Epithelial cell of proximal tubule (primary cell): ENCODE measurements around the gene SDF4. TPM values are rescaled to one million over a fixed set of nuclear protein-coding genes. Genes with fewer than 3 reads are reported as not detected.

Experiments used
- DNase-seq: peaks from one replicate; pipeline ENCODE4 v3.0.0-alpha.2; 2011; ENCODE audit warnings: low read depth
- H3K4me3 ChIP-seq: 2 replicates; pipeline ENCODE4 v1.5.1; 2011; ENCODE audit warnings: low read depth, mild to moderate bottlenecking, low read length
- CTCF ChIP-seq: conservative IDR thresholded peaks from 2 replicates; pipeline ENCODE4 v1.5.1; 2012; ENCODE audit warnings: low read depth, mild to moderate bottlenecking, low read length
- total RNA-seq: library from RNA; depleted of rRNA; stranded (reverse); fragments of >200 nt; gene quantifications from 2 replicates; pipeline ENCODE4 v1.2.3, GENCODE V29; 2015

SDF4 gene, protein sequence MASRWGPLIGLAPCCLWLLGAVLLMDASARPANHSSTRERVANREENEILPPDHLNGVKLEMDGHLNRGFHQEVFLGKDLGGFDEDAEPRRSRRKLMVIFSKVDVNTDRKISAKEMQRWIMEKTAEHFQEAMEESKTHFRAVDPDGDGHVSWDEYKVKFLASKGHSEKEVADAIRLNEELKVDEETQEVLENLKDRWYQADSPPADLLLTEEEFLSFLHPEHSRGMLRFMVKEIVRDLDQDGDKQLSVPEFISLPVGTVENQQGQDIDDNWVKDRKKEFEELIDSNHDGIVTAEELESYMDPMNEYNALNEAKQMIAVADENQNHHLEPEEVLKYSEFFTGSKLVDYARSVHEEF
- total RNA-seq = 149 and 156 TPM in 2 replicates

DNA sequence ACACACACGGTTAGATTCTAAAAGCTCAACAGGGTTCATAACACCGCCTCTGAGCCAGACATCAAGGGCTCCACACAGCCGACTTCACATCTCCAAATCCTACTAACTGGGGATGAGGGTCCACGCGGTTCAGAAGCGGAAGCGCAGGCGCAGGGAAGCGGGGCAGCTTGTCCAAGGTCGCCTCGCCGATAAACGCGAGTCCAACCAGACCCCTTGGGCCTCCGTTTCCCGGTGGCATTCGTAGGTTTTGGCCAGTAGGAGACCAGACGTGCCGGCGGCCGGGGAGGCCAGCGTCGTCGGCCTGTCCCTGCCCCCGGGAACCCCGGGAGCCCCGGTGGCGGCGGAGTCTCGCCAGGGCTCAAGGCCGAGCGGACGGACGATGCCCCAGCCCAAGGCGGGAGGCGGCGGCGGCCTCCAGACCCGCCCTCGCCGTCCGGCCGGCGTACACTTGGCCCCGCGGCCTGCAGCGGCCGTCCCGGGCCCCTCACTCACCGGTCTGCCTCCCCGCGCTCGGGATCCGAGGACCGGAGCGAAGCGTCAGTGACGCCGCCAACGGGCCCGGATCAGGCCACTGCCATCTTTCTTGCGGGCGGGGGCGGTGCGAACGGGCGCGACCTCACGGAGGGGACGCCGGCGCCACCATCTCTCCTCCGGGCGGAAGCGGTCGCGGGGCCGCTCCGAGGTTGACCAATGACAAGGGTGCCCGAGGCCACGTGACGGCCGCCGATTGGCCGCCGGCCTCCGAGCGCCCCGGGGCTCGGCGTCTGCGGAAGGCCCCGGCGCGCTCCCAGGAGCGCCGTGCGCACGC lies at the start of gene SDF4:
Gene SDF4 (minus strand): TSS at position 602 of the 808 bp plus-strand sequence. CDS start 3,229 bp downstream, outside the sequence.
- peak within 1 kb of the TSS; percentile 72 for H3K4me3 ChIP-seq
- peak; percentile 37 for DNase-seq
- no peak for TF ChIP-seq CTCF

DNA sequence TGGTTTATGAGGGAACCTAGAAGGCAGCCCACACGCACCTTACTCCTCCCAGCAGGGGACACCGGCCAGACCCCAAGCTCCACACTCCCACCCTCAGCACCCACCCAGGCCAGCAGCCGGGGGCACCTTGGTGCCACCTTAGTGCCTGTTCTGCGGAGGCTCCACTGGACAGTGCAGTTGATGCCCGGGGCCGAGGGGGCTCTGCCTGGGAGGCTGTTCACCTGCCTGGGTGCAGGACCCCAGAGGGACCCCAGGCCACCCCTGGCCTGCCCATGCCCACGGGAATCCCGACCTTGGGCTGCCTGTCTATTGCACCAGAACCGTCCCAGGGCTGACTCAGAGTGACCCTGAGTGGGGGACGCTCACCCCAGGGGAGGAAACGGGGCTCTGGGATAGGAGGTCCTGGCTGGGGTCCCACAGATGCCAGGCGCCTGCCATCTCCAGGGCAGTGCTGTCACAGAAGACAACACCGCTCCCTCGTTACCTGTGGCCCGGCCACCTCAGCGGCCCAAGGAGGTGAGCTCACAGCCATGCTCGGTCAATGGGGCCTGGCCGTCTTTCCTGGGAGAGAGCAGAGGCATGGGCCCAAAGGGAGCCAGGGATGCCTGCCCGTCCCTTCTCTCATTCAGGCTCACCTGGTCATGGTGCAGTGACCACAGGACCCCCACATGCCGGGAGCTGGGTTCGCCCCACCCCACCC lies 49.1 kb upstream of the SDF4 start:
- no peak for TF ChIP-seq CTCF
- no peak overlapping the region for H3K4me3 ChIP-seq

DNA sequence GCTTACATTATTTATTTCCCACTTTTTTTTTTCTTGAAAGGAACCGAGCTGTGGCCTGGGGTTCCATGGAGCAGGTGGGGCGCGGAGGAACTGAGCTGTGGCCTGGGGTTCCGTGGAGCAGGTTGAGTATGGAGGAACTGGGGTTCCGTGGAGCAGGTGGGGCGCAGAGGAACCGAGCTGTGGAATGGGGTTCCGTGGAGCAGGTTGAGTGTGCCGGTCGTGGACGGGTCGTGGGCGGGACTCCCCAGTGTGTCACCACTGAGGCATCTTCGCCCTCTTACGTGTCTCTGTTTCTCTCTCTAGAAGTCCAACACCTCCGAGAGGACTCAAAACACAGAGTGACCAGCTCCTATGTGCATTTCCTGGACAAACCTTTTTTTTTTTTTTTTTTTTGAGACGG lies 47.2 kb upstream of the SDF4 start:
- H3K4me3 ChIP-seq = no peak overlapping the region
- DNase-seq = no peak
- no peak for TF ChIP-seq CTCF

More for the DNA sequence above, 49.1 kb upstream of the SDF4 start:
- DNase-seq = no peak

- no peak for DNase-seq
- H3K4me3 ChIP-seq = no peak overlapping the region
- TF ChIP-seq CTCF = no peak
Observed at GRCh38 chr1:1278620-1279019, 46.8 kb upstream of the SDF4 start.

GRCh38 chr1:1275836-1276235 lies 44.0 kb upstream of the SDF4 start:
- DNase-seq = no peak
- no peak overlapping the region for H3K4me3 ChIP-seq
- TF ChIP-seq CTCF = no peak

DNA sequence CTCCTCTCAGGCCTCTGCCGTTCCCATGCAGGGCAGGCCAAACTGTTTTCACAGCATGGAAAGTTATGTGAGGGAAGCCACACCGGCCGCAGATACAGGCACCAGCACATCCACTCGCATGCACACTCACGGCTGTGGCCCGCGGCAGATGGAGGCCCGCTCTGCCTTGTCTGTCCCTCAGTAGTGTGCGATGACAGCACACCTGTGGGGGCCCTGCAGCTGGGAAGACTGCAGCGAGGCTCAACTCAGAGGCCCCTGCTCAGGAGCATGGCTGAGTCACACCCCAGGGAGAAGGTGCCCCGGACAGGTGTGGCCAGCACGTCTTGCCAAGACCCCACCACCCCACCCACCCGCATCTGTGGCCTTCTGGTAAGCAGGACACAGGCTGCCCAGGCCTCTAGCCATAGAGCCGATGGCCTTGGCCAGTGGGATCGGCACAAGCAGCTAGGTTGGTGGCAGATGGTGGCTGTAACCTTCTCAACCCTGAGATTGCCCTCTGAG lies 43.2 kb upstream of the SDF4 start:
- DNase-seq = no peak
- TF ChIP-seq CTCF = no peak
- H3K4me3 ChIP-seq = peak overlapping the region; percentile 73
